HG03280 (cell line): ENCODE results near the gene S100A13.
"Not testable (repeated sequence)": the region's sequence is repeated elsewhere in the genome, so short reads cannot be mapped to it uniquely, and the experiment has no call there.

Experiments used
- ATAC-seq: cut with Tn5 transposase; IDR thresholded peaks from one replicate; pipeline ENCODE4 v1.9.1; 2021; ENCODE audit warnings: mild to moderate bottlenecking, moderate library complexity; ENCODE audit not compliant: unreplicated experiment

S100A13 gene

GRCh38 chr1:153575497-153575896 lies 51.8 kb downstream of the S100A13 start:
- not testable (repeated sequence) for ATAC-seq

GRCh38 chr1:153575081-153575491 lies 52.2 kb downstream of the S100A13 start:
- ATAC-seq: not testable (repeated sequence)

- no peak for ATAC-seq
Measured at GRCh38 chr1:153573351-153573750, 54.0 kb downstream of the S100A13 start.

GRCh38 chr1:153572569-153573015 lies 54.7 kb downstream of the S100A13 start:
- no peak for ATAC-seq

GRCh38 chr1:153571706-153572105 lies 55.6 kb downstream of the S100A13 start:
- no peak for ATAC-seq

- no peak for ATAC-seq
Measured at GRCh38 chr1:153570874-153571273, 56.4 kb downstream of the S100A13 start.

- no peak for ATAC-seq
Measured at GRCh38 chr1:153569465-153569864, 57.8 kb downstream of the S100A13 start.
